HG03045 (cell line): ENCODE results near the gene IGF2BP1.
"Not testable (repeated sequence)": the region's sequence is repeated elsewhere in the genome, so short reads cannot be mapped to it uniquely, and the experiment has no call there.

Source experiments
- ATAC-seq: cut with Tn5 transposase; IDR thresholded peaks from one replicate; pipeline ENCODE4 v1.9.1; 2021; ENCODE audit warnings: mild to moderate bottlenecking, moderate library complexity; ENCODE audit not compliant: unreplicated experiment

IGF2BP1 gene

GRCh38 chr17:49016775-49017463, 19.7 kb downstream of the IGF2BP1 start:
- ATAC-seq: no peak

DNA sequence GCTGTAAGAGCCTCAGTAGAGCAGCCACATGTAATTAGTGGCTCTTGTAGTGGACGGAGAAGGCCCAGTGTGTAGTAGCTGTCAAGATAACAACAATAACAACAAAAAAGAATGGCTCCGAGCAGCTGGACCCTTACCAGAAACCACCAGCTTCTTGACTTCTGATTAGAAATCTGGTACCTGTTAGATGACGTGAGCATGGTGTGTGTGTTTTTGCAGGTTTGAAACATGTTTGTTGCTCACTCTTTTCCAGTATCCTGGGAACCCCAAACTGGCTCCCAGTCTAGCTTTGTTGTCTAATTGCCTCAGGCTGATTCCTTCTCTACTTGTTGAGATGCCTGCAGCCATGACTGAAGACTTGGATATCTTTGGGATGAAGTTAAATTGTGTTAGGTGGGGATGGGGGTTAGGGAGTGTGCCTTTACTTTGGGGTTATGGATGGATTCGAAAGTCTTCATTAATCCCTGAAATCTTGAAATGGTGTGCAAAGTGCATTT, 21.0 kb downstream of the IGF2BP1 start:
- no peak for ATAC-seq

DNA sequence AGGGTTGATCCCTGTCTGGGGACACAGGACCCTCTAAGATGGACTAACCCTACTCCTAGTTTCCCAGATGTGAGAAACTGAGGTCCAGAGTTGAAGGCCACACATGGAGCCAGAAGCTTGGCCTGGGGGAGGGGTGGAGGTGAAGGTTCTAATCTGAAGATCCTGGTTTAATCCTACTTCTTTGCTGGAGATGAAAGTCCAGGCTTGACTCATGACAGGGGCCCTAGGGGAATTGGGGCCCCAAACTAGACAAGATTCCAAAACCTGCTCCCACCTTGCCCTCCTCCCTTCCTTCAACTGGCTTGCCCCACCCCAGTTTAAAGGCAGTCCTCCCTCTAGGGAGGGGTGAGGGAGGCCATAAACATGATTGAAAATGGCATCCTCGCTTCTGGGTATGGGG, 21.6 kb downstream of the IGF2BP1 start:
- no peak for ATAC-seq

DNA sequence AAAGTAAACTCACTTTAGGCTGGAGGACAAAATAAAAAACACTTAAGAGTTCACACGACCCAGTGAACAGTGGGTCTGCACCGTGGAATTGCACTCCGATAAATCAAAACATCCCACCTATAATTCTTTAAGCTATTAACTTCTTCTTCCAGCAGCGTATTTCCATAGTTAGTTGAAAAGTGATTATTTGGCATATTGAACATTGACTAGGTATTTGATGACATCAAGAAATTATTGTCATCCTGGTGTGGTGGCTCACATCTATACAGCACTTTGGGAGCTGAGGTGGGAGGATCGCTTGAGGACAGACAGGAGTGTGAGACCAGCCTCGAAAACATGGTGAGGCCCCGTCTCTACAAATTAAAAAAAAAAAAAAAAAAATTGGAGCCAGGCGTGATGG, 23.4 kb downstream of the IGF2BP1 start:
- ATAC-seq: no peak

- no peak for ATAC-seq
These were observed 24.0 kb downstream of the IGF2BP1 start for GRCh38 chr17:49021095-49021767.

DNA sequence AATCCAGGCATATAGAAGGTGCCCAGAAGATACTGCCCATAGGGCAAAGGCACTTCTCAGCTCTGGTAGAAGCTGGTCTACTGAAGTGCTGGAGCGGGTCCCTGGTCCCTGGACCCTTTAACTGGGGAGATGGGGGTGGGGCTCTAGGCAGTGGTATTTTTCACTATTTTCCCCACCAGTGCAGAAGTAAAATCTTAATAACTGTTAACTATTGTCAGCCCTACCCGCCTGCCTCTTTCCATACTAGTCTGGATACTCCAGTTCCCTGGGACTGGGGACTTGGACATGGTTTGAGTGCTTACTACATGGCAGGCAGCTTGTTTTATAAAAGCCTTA, 24.6 kb downstream of the IGF2BP1 start:
- ATAC-seq: no peak

DNA sequence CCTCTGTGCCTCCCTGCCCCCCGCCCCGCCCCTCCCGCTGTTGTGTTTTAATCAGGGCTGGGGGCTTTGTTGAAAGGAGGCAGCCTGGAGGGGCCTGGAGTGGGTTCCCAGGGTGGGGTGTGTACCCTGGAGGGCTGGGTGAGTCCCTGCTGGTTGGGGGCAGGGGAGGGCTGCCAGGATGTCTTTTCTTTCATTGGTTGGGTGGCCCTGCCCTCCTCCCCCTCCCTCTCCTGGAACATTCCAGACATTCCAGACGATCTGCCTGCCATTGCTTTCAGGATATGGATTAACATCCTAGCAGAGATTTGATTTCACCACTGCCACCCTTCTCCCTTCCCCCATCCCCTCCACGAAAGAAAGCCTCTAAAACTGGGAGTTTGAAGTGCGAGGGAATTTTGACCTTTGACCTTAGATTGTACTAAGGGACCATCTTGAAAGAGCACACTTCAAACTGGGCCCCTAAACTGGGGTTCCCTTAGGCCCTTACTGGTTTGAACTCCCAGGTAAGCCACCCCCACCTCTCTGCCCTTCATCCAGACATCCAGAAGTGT, 25.3 kb downstream of the IGF2BP1 start:
- ATAC-seq: no peak

DNA sequence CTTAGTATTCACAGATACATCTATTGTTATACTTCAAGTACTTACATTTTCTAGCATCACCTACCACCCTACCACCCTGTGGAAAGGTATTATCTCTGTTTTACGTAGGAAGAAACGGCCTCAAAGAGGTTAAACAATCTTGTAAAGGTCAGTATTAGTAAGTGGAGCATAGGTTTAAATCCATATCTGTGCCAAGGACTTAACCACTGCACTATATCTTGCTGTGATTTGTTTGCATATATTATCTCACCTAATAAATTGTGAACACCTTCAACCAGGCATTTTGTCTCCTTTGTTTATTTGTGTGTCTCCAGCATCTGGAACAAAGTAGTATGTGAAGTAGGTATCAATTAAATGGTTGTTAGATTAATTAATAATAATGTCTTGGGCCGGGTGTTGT, 27.3 kb downstream of the IGF2BP1 start:
- ATAC-seq: no peak

GRCh38 chr17:49026447-49026846, 29.3 kb downstream of the IGF2BP1 start:
- ATAC-seq: not testable (repeated sequence)

GRCh38 chr17:49028271-49028670, 31.1 kb downstream of the IGF2BP1 start:
- ATAC-seq: no peak

DNA sequence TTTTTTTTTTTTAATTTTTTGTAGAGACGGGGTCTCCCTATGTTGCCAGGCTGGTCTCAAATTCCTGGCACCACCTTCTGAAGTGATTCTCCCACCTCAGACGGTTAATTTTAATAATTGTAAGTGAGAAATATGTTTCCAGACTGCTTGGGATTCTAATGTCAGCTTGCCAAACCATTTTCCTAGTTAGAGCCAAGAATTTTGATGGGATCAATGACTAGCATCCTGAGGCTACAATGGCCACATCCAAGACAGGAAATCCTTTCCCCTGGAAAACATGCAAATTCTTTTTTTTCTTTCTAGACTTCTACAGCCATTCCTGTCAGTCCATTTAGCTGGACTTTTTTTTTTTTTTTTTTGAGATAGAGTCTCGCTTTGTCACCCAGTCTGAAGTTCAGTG, 32.6 kb downstream of the IGF2BP1 start:
- no peak for ATAC-seq

- ATAC-seq: no peak
These were observed 35.1 kb downstream of the IGF2BP1 start for GRCh38 chr17:49031965-49032928.

GRCh38 chr17:49035470-49036269, 38.5 kb downstream of the IGF2BP1 start:
- no peak for ATAC-seq

DNA sequence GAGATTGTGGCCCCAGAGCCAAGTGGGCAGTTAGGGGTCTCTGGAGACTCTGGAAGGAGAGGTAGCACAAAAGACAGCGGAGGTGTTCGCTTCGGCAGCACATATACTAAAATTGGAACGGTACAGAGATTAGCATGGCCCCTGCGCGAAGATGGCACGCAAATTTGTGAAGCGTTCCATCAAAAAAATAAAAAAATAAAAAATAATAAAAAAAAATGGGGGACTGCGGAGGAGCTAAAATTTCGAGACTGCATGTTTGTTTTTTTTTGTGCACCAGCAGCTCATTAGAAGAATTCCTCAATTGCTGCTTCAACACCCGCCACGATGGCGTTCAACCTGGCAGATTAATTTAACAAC, 39.1 kb downstream of the IGF2BP1 start:
- no peak for ATAC-seq

DNA sequence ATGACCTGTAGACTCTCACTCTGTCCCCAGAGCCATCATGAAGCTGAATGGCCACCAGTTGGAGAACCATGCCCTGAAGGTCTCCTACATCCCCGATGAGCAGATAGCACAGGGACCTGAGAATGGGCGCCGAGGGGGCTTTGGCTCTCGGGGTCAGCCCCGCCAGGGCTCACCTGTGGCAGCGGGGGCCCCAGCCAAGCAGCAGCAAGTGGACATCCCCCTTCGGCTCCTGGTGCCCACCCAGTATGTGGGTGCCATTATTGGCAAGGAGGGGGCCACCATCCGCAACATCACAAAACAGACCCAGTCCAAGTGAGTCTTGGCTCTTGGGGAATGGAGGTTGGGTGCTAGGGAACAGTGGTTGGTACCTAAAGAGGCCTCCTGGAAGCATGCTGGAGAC, 41.0 kb downstream of the IGF2BP1 start:
- ATAC-seq: no peak

DNA sequence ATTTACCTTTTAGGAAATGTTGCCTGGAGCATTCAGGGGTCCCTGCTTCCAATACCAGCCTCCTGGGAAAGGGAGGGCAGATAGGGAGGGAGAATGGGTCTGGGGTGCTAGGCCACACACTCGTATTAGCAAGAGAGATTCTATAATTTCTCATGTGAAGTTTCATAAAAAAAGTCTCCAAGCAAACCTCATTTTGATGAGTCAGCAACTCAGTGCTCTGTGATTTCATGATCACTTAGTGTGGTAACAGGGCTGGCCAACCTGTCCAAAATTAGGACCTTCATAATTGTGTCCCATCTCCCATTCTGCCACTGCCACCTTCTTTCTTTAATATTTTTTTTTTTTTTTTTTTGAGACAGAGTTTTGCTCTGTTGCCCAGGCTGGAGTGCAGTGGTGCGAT, 41.4 kb downstream of the IGF2BP1 start:
- no peak for ATAC-seq

DNA sequence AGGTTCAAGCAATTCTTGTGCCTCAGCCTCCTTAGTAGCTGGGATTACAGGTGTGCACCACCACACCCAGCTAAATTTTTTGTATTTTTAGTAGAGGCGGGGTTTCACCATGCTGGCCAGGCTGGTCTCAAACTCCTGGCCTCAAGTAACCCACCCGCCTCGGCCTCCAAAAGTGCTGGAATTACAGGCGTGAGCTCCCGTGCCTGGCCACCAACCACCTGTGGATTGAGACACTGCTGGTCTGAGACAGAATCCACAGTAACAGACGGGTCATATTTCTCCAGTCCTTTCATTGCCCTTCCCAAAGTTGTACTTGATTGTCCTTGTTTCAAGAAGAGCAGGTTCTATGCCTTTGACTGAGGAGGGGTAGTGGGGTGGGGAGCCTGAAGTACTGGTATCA, 42.3 kb downstream of the IGF2BP1 start:
- not testable (repeated sequence) for ATAC-seq

DNA sequence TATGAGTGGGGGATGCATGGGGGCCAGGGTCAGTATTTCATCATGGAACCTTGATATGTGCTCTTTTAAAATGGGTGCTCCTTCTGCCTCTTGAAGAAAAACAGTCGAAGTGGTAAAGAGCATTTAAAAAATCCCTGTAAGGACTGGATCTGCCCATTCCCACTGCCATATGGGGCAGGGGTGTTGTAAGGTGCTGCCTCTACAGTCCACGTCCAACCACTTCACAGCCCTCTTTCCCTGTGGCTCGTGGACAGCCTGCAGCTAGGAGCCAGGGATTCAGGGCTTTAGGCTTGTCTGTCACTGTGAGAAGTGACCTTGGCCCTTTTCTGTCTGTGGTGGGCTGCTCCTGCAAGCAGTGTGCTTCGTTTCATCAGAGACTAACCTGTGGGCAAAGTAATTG, 44.3 kb downstream of the IGF2BP1 start:
- ATAC-seq: no peak

- no peak for ATAC-seq
These were observed 48.2 kb downstream of the IGF2BP1 start for GRCh38 chr17:49045376-49045775.

- no peak for ATAC-seq
These were observed 49.7 kb downstream of the IGF2BP1 start for GRCh38 chr17:49046912-49047311.

DNA sequence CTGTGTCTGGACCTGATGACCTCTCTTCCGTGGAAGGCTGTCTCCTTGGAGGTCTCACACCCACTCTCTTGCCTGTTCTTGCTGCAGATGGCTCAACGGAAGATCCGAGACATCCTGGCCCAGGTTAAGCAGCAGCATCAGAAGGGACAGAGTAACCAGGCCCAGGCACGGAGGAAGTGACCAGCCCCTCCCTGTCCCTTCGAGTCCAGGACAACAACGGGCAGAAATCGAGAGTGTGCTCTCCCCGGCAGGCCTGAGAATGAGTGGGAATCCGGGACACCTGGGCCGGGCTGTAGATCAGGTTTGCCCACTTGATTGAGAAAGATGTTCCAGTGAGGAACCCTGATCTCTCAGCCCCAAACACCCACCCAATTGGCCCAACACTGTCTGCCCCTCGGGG, 52.1 kb downstream of the IGF2BP1 start:
- ATAC-seq: no peak
